Measurements from ENCODE around the gene TMOD1.

DNA sequence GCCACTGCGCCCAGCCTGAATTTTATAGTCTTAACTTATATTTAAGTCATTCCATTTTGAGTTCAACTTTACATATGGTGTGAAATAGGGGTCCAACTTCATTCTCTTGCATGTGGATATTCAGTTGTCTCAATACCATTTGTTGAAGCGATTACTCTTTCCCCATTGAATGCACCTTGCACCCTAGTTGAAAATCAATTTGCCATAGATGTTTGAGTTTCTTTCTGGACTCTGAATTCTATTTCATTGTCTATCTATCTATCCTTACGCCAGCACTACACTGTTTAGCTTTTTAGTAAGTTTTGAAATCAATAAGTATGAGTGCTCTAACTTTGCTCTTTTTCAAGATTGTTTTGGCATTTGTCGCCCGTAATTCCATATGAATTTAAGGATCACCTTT is 49.8 kb downstream of the TMOD1 start:
- no peak for TF ChIP-seq CTCF (IDR thresholded peaks at IDR 0.05)
- TF ChIP-seq POLR2A (IDR thresholded peaks at IDR 0.05): no peak
